Calu3 (cell line): ENCODE results near the gene SHC1. TPM values are rescaled to one million over a fixed set of nuclear protein-coding genes. Genes with fewer than 3 reads are reported as not detected.

Source experiments
- BruUV-seq: library from RNA; stranded (reverse); fragments of 400-500 nt; replicated peaks from 2 replicates; lab custom pipeline; 2021; lab: Mats Ljungman, UMichigan
- CTCF ChIA-PET: fragments of 300-600 bp; sonication (Branson Sonifier 250); formaldehyde crosslinking; loops from one replicate; lab custom pipeline; 2022; ENCODE audit warnings: antibody characterized with exemption; lab: Charles Lee
- DNase-seq: peaks from one replicate; pipeline ENCODE4 v3.0.0; 2022
- H3K27ac Mint-ChIP-seq: one replicate; pipeline ENCODE4 v1.8.0; 2022; ENCODE audit warnings: mixed read lengths; ENCODE audit not compliant: unreplicated experiment
- H3K27me3 Mint-ChIP-seq: one replicate; pipeline ENCODE4 v1.8.0; 2022; ENCODE audit warnings: mixed read lengths; ENCODE audit not compliant: unreplicated experiment
- H3K36me3 Mint-ChIP-seq: one replicate; pipeline ENCODE4 v1.8.0; 2022; ENCODE audit warnings: mild to moderate bottlenecking, moderate library complexity, mixed read lengths; ENCODE audit not compliant: insufficient read depth, unreplicated experiment
- H3K4me1 Mint-ChIP-seq: one replicate; pipeline ENCODE4 v1.8.0; 2022; ENCODE audit warnings: mild to moderate bottlenecking, low read depth, mixed read lengths; ENCODE audit not compliant: unreplicated experiment
- H3K4me3 Mint-ChIP-seq: one replicate; pipeline ENCODE4 v1.8.0; 2022; ENCODE audit warnings: mild to moderate bottlenecking, low read depth, moderate library complexity, mixed read lengths; ENCODE audit not compliant: unreplicated experiment
- H3K9me3 Mint-ChIP-seq: one replicate; pipeline ENCODE4 v1.8.0; 2022; ENCODE audit warnings: low read depth, mixed read lengths; ENCODE audit not compliant: unreplicated experiment
- CTCF ChIP-seq: fragments of 200-600 bp; IDR thresholded peaks from one replicate; pipeline ENCODE4 v1.8.0; 2022; ENCODE audit warnings: antibody characterized with exemption; ENCODE audit not compliant: unreplicated experiment
- intact Hi-C: fragments of 100-400 bp; cut with micrococcal nuclease; formaldehyde crosslinking; loops from one replicate; pipeline ENCODE4 v1.10.0; 2022; ENCODE audit not compliant: unreplicated experiment
- total RNA-seq: library from RNA; stranded (reverse); gene quantifications from 2 replicates; pipeline ENCODE4 v1.2.3, GENCODE V29; 2022

SHC1 gene
- total RNA-seq, 1 experiment from 2014 or later = 77.5 TPM

GRCh38 chr1:154962156-154962749, 8.3 kb downstream of the SHC1 start:
- Mint-ChIP-seq H3K4me3 (peak overlapping the region; percentile 85), H3K36me3 (peaks cover 81% of the 10 kb centered on the region), H3K27ac (peak overlapping the region; percentile 92), H3K4me1 (peaks cover 38% of the 10 kb centered on the region), H3K27me3 (no peaks in the 10 kb centered on the region), H3K9me3 (no peaks in the 10 kb centered on the region)
- TSS peak; percentile 75 for BruUV-seq
- intact Hi-C loops = no loop called here
- CTCF ChIA-PET = interaction anchor here (0.5 to 1.8 kb wide), 7 partner anchors 10 to 99 kb away, joined by 3 to 12 read pairs (median 5); partner anchors contain the start of genes ADAM15, LENEP and ZBTB7B
- no peak for DNase-seq
- TF ChIP-seq CTCF = no peak

- peak within 1 kb of the TSS; percentile 85 for H3K4me3 Mint-ChIP-seq
- intact Hi-C loops = no loop called here
- CTCF ChIA-PET = interaction anchor here (0.6 to 1.8 kb wide), 14 partner anchors 9 to 211 kb away, joined by 3 to 15 read pairs (median 4); partner anchors contain the start of genes ADAM15, KRTCAP2, LENEP and SHC1
- peaks cover 45% of the 10 kb centered on the region for H3K4me1 Mint-ChIP-seq
- peak; percentile 84 for TF ChIP-seq CTCF
- H3K27ac Mint-ChIP-seq = peak within 1 kb of the TSS; percentile 92
- no peaks in the 10 kb centered on the region for H3K9me3 Mint-ChIP-seq
- BruUV-seq = no TSS peak
- DNase-seq = peak; percentile 91
- H3K27me3 Mint-ChIP-seq = no peaks in the 10 kb centered on the region
- H3K36me3 Mint-ChIP-seq = peaks cover 86% of the 10 kb centered on the region
Measured at GRCh38 chr1:154961207-154962155, 9.1 kb downstream of the SHC1 start, which contains the start of gene PYGO2. Gene PYGO2 (minus strand): TSS chr1:154961782. CDS start chr1:154961576, 206 bp downstream.

GRCh38 chr1:154960446-154961136, 10.0 kb downstream of the SHC1 start:
- no peaks in the 10 kb centered on the region for H3K27me3 Mint-ChIP-seq
- no peaks in the 10 kb centered on the region for H3K9me3 Mint-ChIP-seq
- peaks cover 54% of the 10 kb centered on the region for H3K4me1 Mint-ChIP-seq
- DNase-seq = no peak
- H3K4me3 Mint-ChIP-seq = peak overlapping the region; percentile 85
- CTCF ChIA-PET = interaction anchor here (0.6 to 1.8 kb wide), 12 partner anchors 10 to 212 kb away, joined by 3 to 15 read pairs (median 4); partner anchors contain the start of genes KRTCAP2, LENEP and SHC1
- intact Hi-C loops = no loop called here
- H3K27ac Mint-ChIP-seq = peak overlapping the region; percentile 92
- BruUV-seq = TSS peak; percentile 40
- H3K36me3 Mint-ChIP-seq = peaks cover 90% of the 10 kb centered on the region
- TF ChIP-seq CTCF = no peak

GRCh38 chr1:154959426-154959780, 11.1 kb downstream of the SHC1 start:
- BruUV-seq = no TSS peak
- TF ChIP-seq CTCF = no peak
- H3K36me3 Mint-ChIP-seq = peaks cover 89% of the 10 kb centered on the region
- H3K27me3 Mint-ChIP-seq = no peaks in the 10 kb centered on the region
- CTCF ChIA-PET = no interaction called here
- intact Hi-C loops = no loop called here
- peaks cover 56% of the 10 kb centered on the region for H3K4me1 Mint-ChIP-seq
- H3K27ac Mint-ChIP-seq = no peak overlapping the region
- no peaks in the 10 kb centered on the region for H3K9me3 Mint-ChIP-seq
- DNase-seq = no peak
- H3K4me3 Mint-ChIP-seq = peak overlapping the region; percentile 85
